ENCODE data around the gene LRMDA.

LRMDA gene

GRCh38 chr10:76353237-76353851 lies 921.9 kb downstream of the LRMDA start:
- peak; percentile 89 for DNase-seq (ENCODE audit: low read depth)
- no peak for TF ChIP-seq CTCF (conservative IDR thresholded peaks at IDR 0.05; ENCODE audit: low read length)
- no peak overlapping the region for H3K4me3 ChIP-seq (ENCODE audit: low read length)

GRCh38 chr10:76354212-76354738 lies 922.9 kb downstream of the LRMDA start:
- no peak overlapping the region for H3K4me3 ChIP-seq (ENCODE audit: low read length)
- no peak for TF ChIP-seq CTCF (conservative IDR thresholded peaks at IDR 0.05; ENCODE audit: low read length)
- DNase-seq (ENCODE audit: low read depth) = no peak

GRCh38 chr10:76354921-76355320 lies 923.5 kb downstream of the LRMDA start:
- no peak for TF ChIP-seq CTCF (conservative IDR thresholded peaks at IDR 0.05; ENCODE audit: low read length)
- no peak for DNase-seq (ENCODE audit: low read depth)
- no peak overlapping the region for H3K4me3 ChIP-seq (ENCODE audit: low read length)

GRCh38 chr10:76356557-76356956 lies 925.1 kb downstream of the LRMDA start:
- no peak for TF ChIP-seq CTCF (conservative IDR thresholded peaks at IDR 0.05; ENCODE audit: low read length)
- H3K4me3 ChIP-seq (ENCODE audit: low read length) = no peak overlapping the region
- no peak for DNase-seq (ENCODE audit: low read depth)

- DNase-seq (ENCODE audit: low read depth) = no peak
- H3K4me3 ChIP-seq (ENCODE audit: low read length) = no peak overlapping the region
- no peak for TF ChIP-seq CTCF (conservative IDR thresholded peaks at IDR 0.05; ENCODE audit: low read length)
Measured at GRCh38 chr10:76357726-76358415, 926.4 kb downstream of the LRMDA start.

- TF ChIP-seq CTCF (conservative IDR thresholded peaks at IDR 0.05; ENCODE audit: low read length) = no peak
- H3K4me3 ChIP-seq (ENCODE audit: low read length) = no peak overlapping the region
- peak; percentile 55 for DNase-seq (ENCODE audit: low read depth)
Measured at GRCh38 chr10:76358743-76359395, 927.4 kb downstream of the LRMDA start.

Measured in AG10803 (cell line).